AG04450 (cell line): ENCODE measurements around the gene C3orf80. TPM values are rescaled to one million over a fixed set of nuclear protein-coding genes. Genes with fewer than 3 reads are reported as not detected.

Experiments used
- CTCF ChIA-PET: fragments of 300-600, 350-600 bp; formaldehyde crosslinking; extraction: SDS; loops from one replicate; lab custom pipeline; 2022; ENCODE audit warnings: antibody characterized with exemption, inconsistent platforms; lab: Charles Lee
- POLR2A ChIA-PET: fragments of 350-600 bp; formaldehyde crosslinking; extraction: SDS; loops from one replicate; lab custom pipeline; 2021; ENCODE audit warnings: antibody characterized with exemption, inconsistent platforms; lab: Yijun Ruan, JAX
- DNase-seq: peaks from one replicate; pipeline ENCODE4 v3.0.0-alpha.2; 2011; ENCODE audit warnings: low read depth, low spot score
- H3K27ac ChIP-seq: one replicate; pipeline ENCODE4 v1.5.1; 2012; ENCODE audit warnings: low read depth, low read length, control low read depth
- H3K27me3 ChIP-seq: one replicate; pipeline ENCODE4 v1.6.0; 2012; ENCODE audit warnings: low read length; ENCODE audit not compliant: control insufficient read depth, insufficient read depth
- H3K4me3 ChIP-seq: 2 replicates; pipeline ENCODE4 v1.5.1; 2011; ENCODE audit warnings: mild to moderate bottlenecking, low read depth, low read length, control low read depth
- H3K9me3 ChIP-seq: 2 replicates; pipeline ENCODE4 v1.5.1; 2012; ENCODE audit warnings: low read length; ENCODE audit not compliant: control insufficient read depth, insufficient read depth
- CTCF ChIP-seq: IDR thresholded peaks from 2 replicates; pipeline ENCODE4 v1.5.1; 2011; ENCODE audit warnings: low read depth, low read length, control low read depth, inconsistent platforms
- polyA plus RNA-seq: library from polyadenylated mRNA; depleted of rRNA; stranded (reverse); fragments of >200 nt; gene quantifications from 2 replicates; pipeline ENCODE4 v1.2.3, GENCODE V29; 2011

The C3orf80 gene
- polyA plus RNA-seq, 1 experiment, result not detected

DNA sequence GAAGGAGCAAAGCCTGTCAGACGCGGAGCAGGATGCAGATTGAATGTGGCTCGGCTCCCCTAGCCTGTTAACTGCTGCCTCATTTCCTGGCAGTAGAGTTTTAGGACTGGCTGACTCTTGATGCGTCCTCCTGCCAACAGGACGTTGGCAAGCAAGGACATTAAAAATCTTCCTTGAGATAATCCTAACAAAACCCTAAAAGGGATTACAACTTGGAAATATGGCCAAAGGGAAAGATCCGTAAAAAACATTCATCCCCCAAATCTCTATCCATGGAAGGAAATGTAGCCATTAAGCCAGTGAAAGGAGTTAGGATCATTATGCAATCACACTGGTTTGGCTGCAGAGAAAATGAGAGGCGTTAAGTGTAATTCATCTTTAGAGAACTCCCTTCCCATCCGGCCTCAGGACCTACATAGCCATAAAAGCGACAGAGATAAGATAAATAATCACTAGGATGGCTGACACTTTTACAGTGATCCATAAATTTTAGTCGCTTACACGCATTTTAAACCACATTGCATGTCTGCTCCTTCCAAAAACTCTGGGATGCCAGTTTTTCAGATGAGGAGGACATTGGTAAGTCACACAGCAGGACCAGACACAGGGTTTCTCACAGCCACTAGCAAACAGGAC, 44.5 kb upstream of the C3orf80 start:
- DNase-seq, result no peak
- no peak overlapping the region for H3K27ac ChIP-seq
- H3K9me3 ChIP-seq, result peaks cover 2% of the 10 kb centered on the region; the same call in 1 of the 2 replicates
- ChIA-PET CTCF (interaction anchor here (0.7 kb wide), 1 partner anchor 18 kb away, joined by 3 read pairs; no protein-coding TSS in a partner anchor), POLR2A (no interaction called here)
- H3K4me3 ChIP-seq, result no peak overlapping the region
- no peak for TF ChIP-seq CTCF
- H3K27me3 ChIP-seq, result no peaks in the 10 kb centered on the region

DNA sequence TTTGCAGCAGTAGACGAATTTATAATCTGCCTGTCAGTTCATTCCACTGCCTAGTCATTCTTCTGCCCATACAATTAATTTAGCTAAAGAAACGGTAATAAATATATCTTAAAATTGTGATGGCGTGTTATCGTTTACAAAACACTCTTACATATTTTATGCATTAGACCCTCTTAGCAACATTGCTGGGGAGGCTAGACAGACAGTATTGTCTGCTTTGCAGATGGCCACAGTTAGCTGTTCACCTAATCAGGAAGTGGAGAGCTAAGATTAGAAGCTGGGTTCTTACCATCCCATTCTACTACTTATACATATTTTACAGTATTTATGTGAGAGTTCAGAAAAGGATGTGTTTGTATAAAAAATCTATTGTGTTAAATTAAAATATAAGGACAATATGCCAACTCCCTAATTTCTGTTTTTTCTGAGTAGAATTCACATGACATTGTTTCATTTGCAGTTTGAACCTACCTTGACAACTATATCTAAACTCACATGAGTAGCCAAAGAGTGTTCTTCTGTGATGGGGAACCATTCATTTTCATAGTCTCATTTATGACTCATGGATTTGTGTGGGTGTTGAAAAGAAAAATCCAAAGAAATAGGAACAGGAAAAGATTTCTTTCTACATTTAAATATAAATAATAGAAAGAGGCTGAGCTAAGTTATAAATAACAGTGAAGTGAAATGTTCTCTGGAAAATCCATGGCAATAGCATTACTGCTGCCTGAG, 41.7 kb upstream of the C3orf80 start:
- POLR2A ChIA-PET, result no interaction called here
- H3K27me3 ChIP-seq, result no peaks in the 10 kb centered on the region
- H3K27ac ChIP-seq, result no peak overlapping the region
- H3K4me3 ChIP-seq, result no peak overlapping the region
- no peaks in the 10 kb centered on the region for H3K9me3 ChIP-seq
- TF ChIP-seq CTCF, result no peak
- DNase-seq, result no peak
- CTCF ChIA-PET, result interaction anchor here (0.7 kb wide), 1 partner anchor 194 kb away, joined by 3 read pairs; the partner anchor contains the start of gene IL12A

DNA sequence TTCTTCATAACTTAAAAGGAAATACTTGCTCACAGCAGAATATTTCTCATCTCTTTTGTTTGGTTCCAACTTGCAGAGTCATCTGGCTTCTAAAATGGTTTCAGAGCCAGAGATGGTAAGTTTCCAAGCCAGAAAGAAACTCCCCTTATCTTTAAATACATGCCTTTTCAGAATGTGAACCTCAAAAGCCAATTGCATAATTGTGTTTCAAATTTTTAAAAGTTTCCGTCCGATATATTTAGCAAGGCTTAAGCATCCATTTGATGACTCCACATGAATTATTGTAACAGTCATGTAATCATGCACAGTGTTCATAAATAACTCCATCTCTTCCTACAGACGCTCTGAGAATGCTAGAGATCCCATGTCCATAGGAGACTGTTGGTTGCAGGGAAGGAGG, 40.6 kb upstream of the C3orf80 start:
- Histone ChIP-seq H3K9me3 (no peaks in the 10 kb centered on the region), H3K4me3 (no peak overlapping the region), H3K27ac (no peak overlapping the region), H3K27me3 (no peaks in the 10 kb centered on the region)
- ChIA-PET POLR2A (no interaction called here), CTCF (no interaction called here)
- TF ChIP-seq CTCF, result no peak
- DNase-seq, result no peak

- CTCF ChIA-PET, result interaction anchor here (3.2 kb wide), 1 partner anchor 22 kb away, joined by 14 read pairs; no protein-coding TSS in a partner anchor
- DNase-seq, result no peak
- Histone ChIP-seq H3K27ac (no peak overlapping the region), H3K27me3 (no peaks in the 10 kb centered on the region), H3K4me3 (no peak overlapping the region), H3K9me3 (no peaks in the 10 kb centered on the region)
- TF ChIP-seq CTCF, result no peak
- POLR2A ChIA-PET, result no interaction called here
Measured at GRCh38 chr3:160185751-160186150, 39.5 kb upstream of the C3orf80 start.

DNA sequence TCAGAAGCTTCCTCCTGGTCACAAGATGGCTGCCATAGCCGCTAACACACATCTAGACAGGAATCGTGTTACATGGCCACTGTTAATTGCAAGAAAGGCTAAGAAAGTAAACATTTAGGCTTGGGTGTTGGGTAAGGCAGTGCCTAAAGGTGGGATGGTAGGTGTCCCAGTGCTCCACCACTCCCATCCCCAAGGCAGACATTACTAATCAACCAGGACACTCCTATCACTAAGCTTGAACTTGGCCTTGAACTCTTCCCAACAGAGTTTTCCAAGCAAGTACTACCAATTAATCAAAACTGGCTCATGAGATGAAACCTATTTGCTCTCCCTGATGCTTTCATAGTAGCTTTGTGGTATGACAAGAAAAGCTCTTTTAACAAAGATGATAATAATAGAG, 37.9 kb upstream of the C3orf80 start:
- Histone ChIP-seq H3K4me3 (no peak overlapping the region), H3K9me3 (no peaks in the 10 kb centered on the region), H3K27ac (no peak overlapping the region), H3K27me3 (no peaks in the 10 kb centered on the region)
- no peak for TF ChIP-seq CTCF
- ChIA-PET CTCF (interaction anchor here (3.2 kb wide), 1 partner anchor 23 kb away, joined by 14 read pairs; no protein-coding TSS in a partner anchor), POLR2A (no interaction called here)
- DNase-seq, result no peak
